Dedifferentiated amniotic fluid mesenchymal stem cell (primary cell): ENCODE results near the gene PSMA3.

Source experiments
- DNase-seq: peaks from one replicate; pipeline ENCODE4 v3.0.0-alpha.2; 2016; ENCODE audit errors: extremely low spot score

Gene PSMA3

GRCh38 chr14:58270628-58271027 is 26.0 kb downstream of the PSMA3 start:
- no peak for DNase-seq

- no peak for DNase-seq
Observed at GRCh38 chr14:58272588-58273372, 28.1 kb downstream of the PSMA3 start.

- DNase-seq: no peak
Observed at GRCh38 chr14:58274881-58275280, 30.2 kb downstream of the PSMA3 start.

- DNase-seq: no peak
Observed at GRCh38 chr14:58275527-58276190, 31.0 kb downstream of the PSMA3 start.

- no peak for DNase-seq
Observed at GRCh38 chr14:58276208-58276607, 31.6 kb downstream of the PSMA3 start.

- DNase-seq: no peak
Observed at GRCh38 chr14:58278177-58278576, 33.5 kb downstream of the PSMA3 start.

- DNase-seq: peak; percentile 94
Observed at GRCh38 chr14:58280954-58281787, 36.5 kb downstream of the PSMA3 start.

- DNase-seq: no peak
Observed at GRCh38 chr14:58281969-58282368, 37.3 kb downstream of the PSMA3 start.

- DNase-seq: no peak
Observed at GRCh38 chr14:58282925-58283593, 38.4 kb downstream of the PSMA3 start.

GRCh38 chr14:58283730-58284129 is 39.1 kb downstream of the PSMA3 start:
- no peak for DNase-seq

- DNase-seq: no peak
Observed at GRCh38 chr14:58285132-58285531, 40.5 kb downstream of the PSMA3 start.

- DNase-seq: no peak
Observed at GRCh38 chr14:58287607-58288042, 43.0 kb downstream of the PSMA3 start.

GRCh38 chr14:58288106-58288792 is 43.6 kb downstream of the PSMA3 start:
- DNase-seq: peak; percentile 60

- DNase-seq: no peak
Observed at GRCh38 chr14:58291646-58292045, 47.0 kb downstream of the PSMA3 start.

GRCh38 chr14:58292187-58292586 is 47.5 kb downstream of the PSMA3 start:
- no peak for DNase-seq

- no peak for DNase-seq
Observed at GRCh38 chr14:58294201-58294600, 49.6 kb downstream of the PSMA3 start.

- DNase-seq: no peak
Observed at GRCh38 chr14:58296726-58297125, 52.1 kb downstream of the PSMA3 start.

- DNase-seq: no peak
Observed at GRCh38 chr14:58297412-58297761, 52.7 kb downstream of the PSMA3 start.

- DNase-seq: peak; percentile 100
Observed at GRCh38 chr14:58297762-58298476, 53.3 kb downstream of the PSMA3 start.
